C4-2B (cell line): ENCODE results near the gene DMAC1.

Experiments used
- H3K27ac ChIP-seq: fragments of 450-650 bp; 2 replicates; pipeline ENCODE4 v1.5.1; 2017
- CTCF ChIP-seq: fragments of 450-650 bp; conservative IDR thresholded peaks from 2 replicates; pipeline ENCODE4 v1.5.1; 2017; ENCODE audit warnings: mild to moderate bottlenecking
- ZFX ChIP-seq: fragments of 450-650 bp; IDR thresholded peaks from 2 replicates; pipeline ENCODE4 v1.6.1; 2017

DMAC1 gene

GRCh38 chr9:7784472-7784871 lies 15.1 kb downstream of the DMAC1 start:
- no peak for TF ChIP-seq CTCF
- TF ChIP-seq ZFX = no peak

GRCh38 chr9:7783635-7784063 lies 15.9 kb downstream of the DMAC1 start:
- no peak for TF ChIP-seq CTCF
- TF ChIP-seq ZFX = no peak

More at GRCh38 chr9:7784472-7784871, 15.1 kb downstream of the DMAC1 start:
- H3K27ac ChIP-seq = no peak overlapping the region

GRCh38 chr9:7782400-7783120 lies 17.0 kb downstream of the DMAC1 start:
- TF ChIP-seq ZFX = no peak
- no peak for TF ChIP-seq CTCF
- H3K27ac ChIP-seq = no peak overlapping the region

More at GRCh38 chr9:7783635-7784063, 15.9 kb downstream of the DMAC1 start:
- H3K27ac ChIP-seq = no peak overlapping the region

GRCh38 chr9:7780261-7780988 lies 19.2 kb downstream of the DMAC1 start:
- TF ChIP-seq ZFX = no peak
- no peak for TF ChIP-seq CTCF

GRCh38 chr9:7778851-7779600 lies 20.6 kb downstream of the DMAC1 start:
- TF ChIP-seq CTCF = no peak
- no peak for TF ChIP-seq ZFX
- no peak overlapping the region for H3K27ac ChIP-seq

More at GRCh38 chr9:7780261-7780988, 19.2 kb downstream of the DMAC1 start:
- H3K27ac ChIP-seq = no peak overlapping the region

DNA sequence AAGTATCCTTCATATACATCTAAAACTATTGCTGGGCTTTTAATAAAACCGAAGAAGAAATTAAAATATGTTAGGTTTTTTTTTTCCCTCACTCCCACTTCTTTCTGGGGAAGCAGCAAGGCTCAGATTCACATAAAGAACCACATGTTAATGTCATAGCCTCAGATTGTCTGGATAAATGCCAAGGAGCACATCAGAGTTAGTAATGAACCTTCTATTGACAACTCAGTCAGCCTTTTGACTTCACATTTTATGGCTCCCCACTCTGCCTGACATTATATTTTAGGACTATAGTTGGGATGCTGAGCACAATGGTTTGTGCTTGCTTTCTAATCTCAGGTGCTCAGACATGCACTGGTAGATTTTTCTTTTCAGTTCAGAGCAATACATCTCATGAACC lies 21.8 kb downstream of the DMAC1 start:
- no peak overlapping the region for H3K27ac ChIP-seq
- TF ChIP-seq ZFX = no peak
- TF ChIP-seq CTCF = no peak

DNA sequence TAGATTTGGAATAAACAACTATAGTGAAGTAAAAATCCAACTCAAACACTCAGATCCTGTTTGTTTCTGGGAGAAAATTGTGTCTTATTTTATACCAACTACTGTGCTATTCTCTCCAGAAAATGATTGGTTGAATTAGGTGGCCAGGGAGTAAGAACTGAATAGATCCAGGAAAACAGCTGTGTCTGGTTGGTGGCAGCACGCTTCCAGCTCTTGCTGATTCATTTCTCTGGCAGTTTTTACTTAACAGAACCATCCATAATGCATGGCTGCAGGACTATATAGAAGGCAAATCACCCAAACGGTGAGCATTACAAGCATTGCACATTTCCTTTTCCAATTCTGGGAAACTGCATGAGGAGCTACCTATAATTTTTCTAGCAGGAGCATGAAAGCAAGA lies 29.5 kb downstream of the DMAC1 start:
- TF ChIP-seq ZFX (no peak), CTCF (no peak)
- no peak overlapping the region for H3K27ac ChIP-seq
